Panc1 (cell line): Measurements from ENCODE around the gene SMIM29. TPM values are rescaled to one million over a fixed set of nuclear protein-coding genes. Genes with fewer than 3 reads are reported as not detected.

Experiments used
- ATAC-seq: fragments of 200-7000 bp; cut with Tn5 transposase; 2 replicates; pipeline ENCODE4 v1.9.1; 2020; ENCODE audit warnings: mild to moderate bottlenecking, moderate library complexity
- BruUV-seq: library from RNA; stranded (reverse); fragments of 400-500 nt; replicated peaks from 2 replicates; lab custom pipeline; 2021; lab: Mats Ljungman, UMichigan
- CTCF ChIA-PET: fragments of 300-600 bp; sonication (Branson Sonifier 250); formaldehyde crosslinking; loops from one replicate; lab custom pipeline; 2022; ENCODE audit warnings: antibody characterized with exemption; lab: Charles Lee
- POLR2A ChIA-PET: fragments of 300-600 bp; sonication (Branson Sonifier 250); formaldehyde crosslinking; loops from one replicate; lab custom pipeline; 2022; ENCODE audit warnings: antibody characterized with exemption; lab: Charles Lee
- DNase-seq: peaks from one replicate; pipeline ENCODE4 v3.0.0-alpha.2; 2010; ENCODE audit warnings: low read depth, low spot score
- H3K27ac ChIP-seq: 2 replicates; pipeline ENCODE4 v1.5.1; 2011; ENCODE audit warnings: mild to moderate bottlenecking, low read length, inconsistent platforms
- H3K27me3 ChIP-seq: fragments of 200-500 bp; sonication (Bioruptor generic); 2 replicates; pipeline ENCODE4 v1.6.0; 2014; ENCODE audit warnings: low read length, inconsistent platforms; ENCODE audit not compliant: control insufficient read depth, insufficient read depth
- H3K36me3 ChIP-seq: fragments of 200-500 bp; sonication (Bioruptor generic); 2 replicates; pipeline ENCODE4 v1.5.1; 2014; ENCODE audit warnings: inconsistent platforms, mild to moderate bottlenecking, low read length, moderate library complexity; ENCODE audit not compliant: control insufficient read depth, insufficient read depth
- H3K4me1 ChIP-seq: 2 replicates; pipeline ENCODE4 v1.5.1; 2011; ENCODE audit warnings: inconsistent platforms, mild to moderate bottlenecking, low read length, moderate library complexity; ENCODE audit not compliant: control insufficient read depth, insufficient read depth
- H3K4me3 ChIP-seq, 2 experiments: 2 replicates each; pipeline ENCODE4 v1.5.1; 2011 to 2012; ENCODE audit warnings: low read depth in 2 of 2, low read length in 2 of 2, mild to moderate bottlenecking in 2 of 2, inconsistent platforms in 1 of 2, moderate library complexity in 1 of 2
- H3K9me3 ChIP-seq: fragments of 200-500 bp; sonication (Bioruptor generic); 2 replicates; pipeline ENCODE4 v1.5.1; 2014; ENCODE audit warnings: low read depth, mild to moderate bottlenecking, inconsistent platforms, low read length, moderate library complexity; ENCODE audit not compliant: control insufficient read depth, insufficient read depth
- CTCF ChIP-seq: fragments of 450-650 bp; IDR thresholded peaks from 2 replicates; pipeline ENCODE4 v1.5.1; 2017; ENCODE audit warnings: mild to moderate bottlenecking
- POLR2AphosphoS5 ChIP-seq: IDR thresholded peaks from 2 replicates; pipeline ENCODE4 v1.6.1; 2012; ENCODE audit warnings: mild to moderate bottlenecking, low read depth, low read length, moderate library complexity
- REST ChIP-seq, 2 experiments: IDR thresholded peaks; 2 replicates each; pipeline ENCODE4 v1.6.1; 2011 to 2012; ENCODE audit warnings: low read depth in 2 of 2, control low read depth in 1 of 2, low read length in 1 of 2, mild to moderate bottlenecking in 1 of 2, moderate library complexity in 1 of 2; ENCODE audit not compliant: insufficient read depth in 1 of 2
- SIN3A ChIP-seq: IDR thresholded peaks from 2 replicates; pipeline ENCODE4 v1.6.1; 2012; ENCODE audit warnings: low read depth, mild to moderate bottlenecking, low read length, moderate library complexity, borderline replicate concordance; ENCODE audit not compliant: insufficient read depth
- TCF7L2 ChIP-seq: IDR thresholded peaks from 2 replicates; pipeline ENCODE4 v1.6.1; 2011; ENCODE audit warnings: mild to moderate bottlenecking, low read depth, low read length, inconsistent platforms
- in situ Hi-C: cut with HindIII; loops from 2 replicates; pipeline ENCODE4 v1.10.0; 2016; ENCODE audit warnings: low sequenced_read_pairs, low pct_unique_long_range_greater_than_20kb
- intact Hi-C: fragments of 100-400 bp; cut with micrococcal nuclease; formaldehyde crosslinking; loops from one replicate; pipeline ENCODE4 v1.10.0; 2022; ENCODE audit not compliant: unreplicated experiment
- total RNA-seq: library from RNA; stranded (reverse); gene quantifications from one replicate; pipeline ENCODE4 v1.2.1, GENCODE V29; 2021; ENCODE audit not compliant: unreplicated experiment

The SMIM29 gene
- total RNA-seq, 1 experiment from 2014 or later, result 35.6 TPM

- ATAC-seq, result peak; percentile 31
- Histone ChIP-seq H3K9me3 (no peaks in the 10 kb centered on the region), H3K27ac (peak overlapping the region; percentile 85), H3K4me3 (peak overlapping the region; percentile 51 to 91), H3K4me1 (peaks cover 39% of the 10 kb centered on the region), H3K27me3 (no peaks in the 10 kb centered on the region), H3K36me3 (no peaks in the 10 kb centered on the region)
- in situ Hi-C loops, result no loop called here
- TF ChIP-seq CTCF (no peak), REST (IDR thresholded peaks at IDR 0.05; ENCODE audit: insufficient read depth in 1 of 2, low read depth in 2 of 2, low read length in 1 of 2) (no peak), TCF7L2 (no peak), POLR2AphosphoS5 (no peak), SIN3A (no peak)
- POLR2A ChIA-PET, result interaction anchor here (0.6 to 0.8 kb wide), 2 partner anchors 138 to 243 kb away, joined by 3 read pairs; no protein-coding TSS in a partner anchor
- no peak for DNase-seq
- intact Hi-C loops, result loop anchor here (5.0 kb wide), 2 partner anchors 168 to 358 kb away; no protein-coding TSS in a partner anchor
- no TSS peak for BruUV-seq
- CTCF ChIA-PET, result interaction anchor here (0.6 to 3.7 kb wide), 5 partner anchors 54 to 505 kb away, joined by 3 to 21 read pairs (median 6); no protein-coding TSS in a partner anchor
These were observed 859 bp upstream of the SMIM29 start for GRCh38 chr6:34249469-34250261.

GRCh38 chr6:34248198-34248726 lies 544 bp downstream of the SMIM29 start:
- DNase-seq (no peak), ATAC-seq (peak; percentile 32)
- Histone ChIP-seq H3K9me3 (no peaks in the 10 kb centered on the region), H3K36me3 (0 out of 2 replicates have a peak, but pooled peaks cover 2% of the 10 kb centered on the region), H3K27me3 (no peaks in the 10 kb centered on the region), H3K4me1 (peaks cover 53% of the 10 kb centered on the region), H3K27ac (peak overlapping the region; percentile 89), H3K4me3 (peak overlapping the region; percentile 51 to 91)
- no peak for TF ChIP-seq TCF7L2
- TF ChIP-seq POLR2AphosphoS5, result no peak
- no peak for TF ChIP-seq REST (IDR thresholded peaks at IDR 0.05; ENCODE audit: insufficient read depth in 1 of 2, low read depth in 2 of 2, low read length in 1 of 2)
- no peak for TF ChIP-seq CTCF
- no peak for TF ChIP-seq SIN3A
- in situ Hi-C loops, result no loop called here
- POLR2A ChIA-PET, result no interaction called here
- CTCF ChIA-PET, result interaction anchor here (2.7 to 3.7 kb wide), 2 partner anchors 52 to 167 kb away, joined by 20 to 21 read pairs; no protein-coding TSS in a partner anchor
- intact Hi-C loops, result loop anchor here (5.0 kb wide), 2 partner anchors 169 to 359 kb away; no protein-coding TSS in a partner anchor
- TSS peak; percentile 90 for BruUV-seq
